SKM-1 (cell line): ENCODE data around the gene SCLY.
"Not testable (repeated sequence)": the region's sequence is repeated elsewhere in the genome, so short reads cannot be mapped to it uniquely, and the experiment has no call there.

Experiments
- DNase-seq: peaks from one replicate; lab custom pipeline; 2025; ENCODE audit not compliant: unreplicated experiment; lab: John Stamatoyannopoulos, UW

SCLY gene

DNA sequence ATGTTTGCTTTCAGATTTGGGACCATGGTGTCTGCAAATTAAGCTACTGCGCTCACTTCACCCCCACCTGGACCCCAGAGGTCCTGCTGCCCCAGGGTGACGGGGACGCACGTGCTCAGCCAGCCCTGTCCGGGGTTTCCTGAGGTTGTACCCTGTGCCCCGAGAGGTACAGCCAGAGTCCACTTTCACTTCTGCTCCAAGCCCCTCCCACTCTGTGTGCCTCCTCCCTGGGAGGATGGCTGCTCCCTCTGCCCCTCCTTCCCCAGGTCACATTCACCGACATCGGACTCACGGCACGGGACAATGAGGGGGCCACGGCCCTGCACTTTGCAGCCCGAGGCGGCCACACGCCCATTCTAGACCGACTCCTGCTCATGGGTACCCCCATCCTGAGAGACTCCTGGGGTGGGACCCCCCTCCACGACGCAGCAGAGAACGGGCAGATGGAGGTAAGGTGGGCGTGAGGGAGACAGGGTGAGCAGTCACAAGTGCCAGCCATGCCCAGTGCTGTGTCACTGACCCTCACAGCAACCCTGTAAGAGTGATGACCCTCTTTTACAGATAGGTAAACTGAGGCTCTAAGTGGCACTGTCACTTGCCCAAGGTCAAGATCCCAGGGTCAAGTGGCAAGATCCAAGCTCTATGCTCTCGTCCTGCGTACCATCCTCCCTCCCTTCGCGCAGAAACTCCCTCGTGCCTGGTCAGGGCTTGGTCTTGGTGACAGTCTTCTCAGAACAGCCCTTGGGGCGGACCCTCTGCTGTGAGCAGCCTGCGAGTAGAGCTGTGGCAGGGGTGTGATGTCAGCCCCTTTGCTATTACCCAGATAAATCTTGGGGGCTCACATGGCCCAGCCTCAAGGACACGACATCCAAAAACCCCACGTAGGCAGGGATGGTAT is 47.0 kb downstream of the SCLY start:
- DNase-seq: no peak

DNA sequence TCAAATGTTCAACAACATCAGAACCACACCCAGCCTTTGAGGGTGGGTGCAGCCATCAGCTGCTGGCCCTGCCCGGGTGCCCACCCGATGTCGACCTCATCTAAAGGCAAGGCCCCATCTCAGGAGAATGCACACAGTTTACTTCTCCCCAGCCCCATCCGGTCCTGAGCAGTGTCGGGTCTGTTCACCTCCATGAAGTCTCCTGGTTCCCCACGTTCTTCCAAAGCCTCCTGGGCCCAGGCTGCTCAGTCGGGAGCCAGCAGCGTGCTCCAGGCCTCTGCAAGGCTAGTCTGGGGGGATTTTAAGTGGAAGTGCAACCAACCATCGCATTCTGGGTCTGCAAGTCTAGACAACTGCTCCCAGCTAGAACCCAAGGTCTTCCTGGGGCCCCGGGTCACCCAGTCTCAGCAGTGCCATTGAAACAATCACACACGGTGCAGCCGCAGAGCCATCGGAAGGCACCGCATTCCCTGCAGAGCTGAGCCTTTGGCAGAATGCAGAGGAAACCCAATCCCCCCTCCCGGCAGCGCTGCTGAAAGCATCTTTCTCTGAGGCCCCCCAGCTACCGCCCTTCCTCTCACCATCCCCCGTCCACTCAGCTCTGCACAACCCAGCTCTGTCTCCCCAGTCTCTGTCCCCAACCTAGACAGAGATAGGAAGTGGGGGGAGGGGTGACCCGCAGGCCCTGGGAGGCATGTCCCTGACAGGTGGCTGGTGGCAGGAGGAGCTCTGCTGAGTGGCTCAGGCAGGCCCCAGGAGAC is 47.8 kb downstream of the SCLY start:
- no peak for DNase-seq

DNA sequence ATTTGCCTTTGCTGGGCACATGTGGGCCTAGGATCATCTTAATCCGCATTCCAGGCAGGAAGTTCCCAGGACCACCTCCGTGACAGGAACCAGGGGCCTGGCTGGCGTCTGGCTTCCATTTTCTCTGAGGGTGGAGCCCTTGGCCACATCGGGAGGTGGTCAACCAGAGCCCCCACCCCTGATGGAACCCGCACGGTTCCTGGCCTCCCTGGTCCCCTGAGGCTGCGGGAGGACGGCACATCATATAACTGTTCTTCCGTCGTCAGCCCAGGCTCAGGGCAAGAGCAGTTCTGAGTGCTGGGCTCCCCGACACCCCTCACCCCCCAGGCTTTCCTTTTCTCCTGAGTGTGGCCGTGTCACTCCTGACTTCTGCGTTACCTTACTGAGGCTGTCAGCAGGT is 52.8 kb downstream of the SCLY start:
- DNase-seq: no peak

DNA sequence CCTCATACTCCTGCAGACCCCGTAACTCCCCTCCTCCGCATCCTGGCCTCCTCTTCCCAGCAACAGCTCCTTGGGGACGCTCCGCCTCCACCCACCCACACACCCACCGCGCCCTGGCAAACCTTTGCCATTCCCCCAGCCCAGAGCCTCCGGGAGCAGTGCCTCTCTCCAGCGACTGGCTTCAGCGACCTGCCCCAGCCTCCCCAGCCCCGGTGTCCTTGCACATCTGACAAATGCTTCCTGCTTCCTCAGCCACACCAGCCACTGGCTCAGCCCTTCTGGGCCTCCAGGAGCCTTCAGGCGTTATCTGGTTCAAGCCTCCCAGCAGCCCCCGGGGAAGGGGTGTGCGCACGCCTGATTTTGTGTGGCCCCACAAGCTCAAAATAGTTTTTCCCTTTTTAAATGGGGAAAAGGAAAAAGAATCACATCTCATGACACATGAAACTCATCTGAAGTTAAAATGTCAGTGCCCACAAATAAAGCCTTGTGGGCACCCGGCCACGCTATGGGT is 53.6 kb downstream of the SCLY start:
- DNase-seq: no peak

DNA sequence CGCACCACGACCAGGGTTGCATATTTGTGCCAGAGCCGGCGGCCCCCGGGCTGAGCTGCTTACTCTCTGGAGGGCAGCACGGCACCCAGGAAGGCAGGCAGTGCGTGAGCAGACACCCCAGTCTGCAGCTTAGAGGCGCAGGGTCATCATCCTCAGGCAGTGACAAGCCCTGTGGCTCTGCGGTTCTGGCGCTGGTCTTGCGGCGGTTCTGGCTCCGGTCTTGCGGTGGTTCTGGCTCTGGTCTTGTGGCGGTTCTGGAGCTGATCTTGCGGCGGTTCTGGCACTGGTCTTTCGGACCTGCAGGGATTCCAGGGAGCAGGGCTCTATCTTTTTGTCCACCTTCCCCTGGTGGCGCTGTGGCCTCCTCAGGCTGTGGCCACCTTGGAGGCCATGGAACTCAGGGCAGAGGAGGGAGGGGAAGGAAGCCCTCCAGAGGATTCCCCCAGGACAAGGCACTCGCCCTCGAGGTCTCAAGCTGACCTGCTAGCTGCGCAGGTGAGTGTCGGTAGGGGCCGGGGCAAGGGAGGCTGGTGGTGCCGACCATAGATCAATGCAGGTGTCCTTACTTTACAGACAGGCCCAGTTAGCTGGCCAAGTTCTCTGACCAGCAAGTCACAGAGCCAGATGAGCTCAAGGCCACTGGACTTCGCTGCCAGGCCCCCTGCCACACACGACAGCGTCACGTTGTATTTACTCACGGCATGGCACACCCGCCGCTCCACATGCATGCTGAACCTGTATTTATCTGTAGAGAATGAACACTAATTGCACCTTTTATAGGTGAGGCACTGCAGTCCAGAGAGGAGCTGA is 54.3 kb downstream of the SCLY start:
- DNase-seq: no peak

DNA sequence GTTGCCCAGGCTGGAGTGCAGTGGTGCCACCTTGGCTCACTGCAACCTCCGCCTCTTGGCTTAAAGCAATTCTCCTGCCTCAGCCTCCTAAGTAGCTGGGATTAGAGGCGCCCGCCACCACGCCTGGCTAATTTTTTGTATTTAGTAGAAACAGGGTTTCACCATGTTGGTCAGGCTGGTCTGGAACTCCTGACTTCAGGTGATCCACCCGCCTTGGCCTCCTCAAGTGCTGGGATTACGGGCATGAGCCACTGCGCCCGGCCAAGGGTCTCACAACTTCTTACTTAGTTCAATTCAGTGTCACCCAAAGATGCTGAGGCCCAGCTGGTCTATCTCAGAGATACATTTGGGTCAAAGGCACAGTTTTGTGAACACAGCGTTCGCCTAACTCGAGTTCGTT is 54.9 kb downstream of the SCLY start:
- not testable (repeated sequence) for DNase-seq

DNA sequence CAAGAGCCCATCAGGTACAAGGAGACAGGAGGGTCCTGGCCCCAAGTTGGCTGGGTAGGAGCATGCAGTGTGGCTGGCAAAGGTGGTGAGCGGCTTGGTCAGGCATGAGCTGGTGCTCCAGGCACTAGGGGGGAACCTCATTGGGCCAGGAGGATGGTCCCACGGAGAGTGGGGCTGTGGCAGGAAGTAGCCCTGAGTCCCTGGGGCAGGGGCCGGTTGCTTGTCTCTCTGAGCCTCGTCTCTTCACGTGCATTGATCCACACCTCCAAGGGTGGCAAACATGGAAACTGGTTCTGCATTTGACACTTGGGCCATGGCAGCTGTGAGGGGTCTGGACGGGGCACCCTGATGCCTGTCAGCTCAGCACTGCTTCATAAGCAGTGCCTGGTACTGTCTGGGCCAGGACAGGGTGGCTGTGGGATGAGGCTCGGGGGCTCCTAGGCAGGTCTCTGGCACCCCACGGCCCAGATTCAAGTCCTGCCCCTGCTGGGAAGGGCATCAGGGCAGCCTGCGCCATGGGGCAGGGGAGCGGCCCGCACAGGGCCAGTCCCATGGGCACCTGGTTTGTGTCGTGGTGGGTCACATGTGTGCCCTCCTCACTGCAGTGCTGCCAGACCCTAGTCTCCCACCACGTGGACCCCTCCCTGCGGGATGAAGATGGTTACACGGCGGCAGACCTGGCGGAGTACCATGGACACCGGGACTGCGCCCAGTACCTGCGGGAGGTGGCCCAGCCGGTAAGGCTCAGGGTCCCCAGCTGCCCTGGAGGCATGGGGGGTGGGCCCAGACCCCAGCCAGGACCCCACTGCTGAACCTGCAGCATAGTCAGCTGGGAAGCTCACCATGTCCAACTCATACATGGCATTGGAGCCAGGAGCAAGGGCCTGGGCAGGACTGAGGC is 55.7 kb downstream of the SCLY start:
- no peak for DNase-seq

DNA sequence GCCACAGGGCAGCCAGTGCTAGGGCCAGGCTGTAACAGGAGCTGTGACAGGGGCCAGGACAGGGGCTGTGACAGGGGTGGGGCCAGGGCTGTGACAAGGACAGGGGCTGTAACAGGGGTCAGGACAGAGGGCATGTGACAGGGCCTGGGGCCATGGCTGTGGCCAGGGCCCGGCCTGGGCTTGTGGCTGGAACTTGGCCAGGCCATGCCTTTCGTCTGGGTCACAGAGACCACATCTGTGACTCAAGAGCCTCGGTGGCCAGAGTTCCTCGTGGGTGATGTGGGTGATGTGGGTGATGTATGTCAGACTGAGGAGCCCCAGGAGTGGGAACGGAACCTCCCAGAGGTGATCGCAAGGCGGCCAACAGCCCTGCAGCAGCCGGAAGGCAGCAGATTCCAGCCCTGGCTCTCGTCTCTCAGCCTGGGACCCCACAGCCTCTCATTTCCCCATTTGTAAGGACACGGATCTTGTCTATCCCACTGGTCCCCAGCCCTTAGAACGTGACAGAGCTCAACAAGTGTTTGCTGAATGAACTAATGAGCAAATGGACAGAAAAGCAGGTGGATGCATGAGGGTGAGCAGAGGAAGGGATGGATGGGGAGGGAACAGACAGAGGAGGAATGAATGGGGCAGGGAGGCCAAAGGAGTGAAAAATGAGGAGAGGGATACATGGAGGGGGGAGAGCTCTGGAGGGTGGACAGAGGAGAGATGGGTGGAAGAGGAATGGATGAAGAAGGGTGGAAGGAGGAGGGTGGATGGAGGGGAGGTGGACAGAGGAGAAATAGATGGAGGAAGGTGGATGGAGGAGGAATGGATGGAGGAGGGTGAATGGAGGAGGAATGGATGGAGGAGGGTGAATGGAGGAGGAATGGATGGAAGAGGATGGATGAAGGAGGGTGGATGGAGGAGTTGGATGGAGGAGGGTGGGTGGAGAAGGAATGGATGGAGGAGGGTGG is 56.7 kb downstream of the SCLY start:
- DNase-seq: no peak

DNA sequence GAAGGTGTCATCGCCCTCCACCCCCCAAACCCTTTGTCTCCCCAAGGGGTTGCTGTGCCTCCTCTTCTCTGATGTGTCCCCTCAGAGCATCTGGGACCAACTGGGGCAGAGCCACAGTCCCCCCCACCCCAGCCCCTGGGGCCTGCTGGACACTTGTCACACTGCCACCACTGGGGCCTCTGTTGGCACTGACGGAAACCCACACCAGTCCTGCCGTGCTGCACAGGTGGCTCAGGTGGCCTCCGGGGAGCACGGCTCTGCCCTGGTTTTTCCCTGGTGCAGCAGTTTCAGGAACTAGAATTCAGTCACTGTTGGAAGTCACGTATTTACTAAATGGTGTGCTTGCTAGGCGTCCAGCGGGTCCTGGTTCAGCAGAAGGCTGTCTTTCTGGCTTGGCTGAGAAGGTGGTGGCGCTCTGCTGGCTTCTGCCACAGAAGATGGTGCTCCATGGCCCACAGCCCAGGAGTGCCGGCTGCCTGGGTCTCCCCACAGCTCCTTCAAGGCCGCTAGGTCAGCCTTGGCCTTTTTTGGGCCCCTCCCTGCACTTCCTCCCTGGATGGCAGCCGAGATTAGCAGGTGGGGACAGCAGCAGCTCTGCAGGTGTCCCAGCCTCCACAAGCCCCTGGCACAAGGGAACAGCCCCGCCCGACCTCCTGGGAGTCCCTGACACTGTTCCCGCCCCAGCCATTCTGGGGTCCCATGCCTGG is 59.1 kb downstream of the SCLY start:
- DNase-seq: no peak

DNA sequence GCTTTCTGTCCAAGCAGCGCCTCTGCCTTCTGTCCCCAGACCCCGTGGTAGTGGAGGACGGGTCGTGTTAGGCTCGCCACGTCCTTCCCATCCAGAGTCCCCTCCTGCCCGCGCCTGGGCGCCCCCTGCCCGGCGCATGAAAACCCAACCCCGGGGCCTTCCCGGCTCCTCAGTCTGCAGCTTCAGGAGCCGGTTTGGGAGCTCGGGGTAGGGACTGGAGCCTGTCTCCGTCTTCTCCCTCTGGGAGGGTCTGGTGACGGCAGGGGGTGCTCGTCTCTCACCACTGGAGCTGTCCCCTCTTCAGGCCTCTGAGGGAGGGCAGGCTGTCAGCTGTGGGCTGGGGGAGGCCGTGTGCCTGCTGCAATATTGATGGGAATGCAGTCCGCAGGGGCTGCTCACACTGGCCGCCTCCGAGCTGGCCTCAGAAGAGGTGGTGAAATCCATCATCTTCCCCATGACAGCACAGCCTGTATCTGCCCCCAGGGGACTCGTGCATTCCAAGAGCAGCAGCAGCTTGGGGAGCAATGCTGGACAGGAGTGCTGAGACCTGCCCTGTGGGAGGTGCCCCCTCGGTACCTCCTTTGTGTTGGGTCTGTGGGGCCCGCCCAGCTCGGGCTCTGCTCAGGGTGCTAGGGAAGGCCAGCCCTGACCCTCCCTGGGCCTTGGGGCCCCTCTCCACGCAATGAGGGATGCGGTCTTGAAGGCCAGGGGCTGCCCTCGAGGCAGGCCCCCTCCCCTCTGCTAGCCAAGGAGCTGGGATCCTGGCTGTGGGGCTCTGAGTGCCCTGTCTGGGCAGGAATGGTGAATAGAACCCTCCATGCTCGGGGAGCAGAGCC is 59.9 kb downstream of the SCLY start:
- no peak for DNase-seq

DNA sequence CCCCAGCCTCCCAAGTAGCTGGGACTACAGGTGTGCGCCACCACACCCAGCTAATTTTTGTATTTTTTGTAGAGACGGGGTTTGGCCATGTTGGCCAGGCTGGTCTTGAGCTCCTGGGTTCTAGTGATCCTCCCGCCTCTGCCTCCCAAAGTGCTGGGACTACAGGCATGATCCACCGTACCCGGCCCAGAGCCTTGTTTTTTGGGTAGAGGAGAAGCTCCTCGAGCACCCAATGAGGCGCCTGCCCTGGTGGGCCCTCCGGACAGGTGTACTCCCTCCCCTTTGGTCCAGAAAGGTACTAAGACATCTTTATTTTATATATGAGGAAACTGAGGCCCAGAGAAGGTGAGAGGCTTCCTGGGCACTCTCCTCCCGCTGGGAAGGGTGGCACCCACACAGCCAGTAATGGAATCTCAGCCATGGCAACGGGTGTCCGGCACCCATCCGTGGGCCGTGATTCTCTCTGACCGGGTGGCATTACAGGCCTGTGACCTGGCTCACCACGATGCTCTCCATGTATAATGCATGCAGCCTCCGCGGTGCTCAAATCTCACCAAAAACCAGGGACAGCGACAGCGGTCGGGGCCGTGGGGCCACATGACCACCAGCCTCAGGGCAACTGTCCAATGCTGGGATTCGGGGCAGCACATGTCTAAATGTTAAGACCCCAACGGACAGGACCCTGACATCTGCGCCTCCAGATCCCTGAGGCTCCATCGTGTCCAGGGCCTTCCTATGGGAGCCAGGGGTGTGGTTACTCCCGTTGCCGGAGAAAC is 60.9 kb downstream of the SCLY start:
- no peak for DNase-seq

DNA sequence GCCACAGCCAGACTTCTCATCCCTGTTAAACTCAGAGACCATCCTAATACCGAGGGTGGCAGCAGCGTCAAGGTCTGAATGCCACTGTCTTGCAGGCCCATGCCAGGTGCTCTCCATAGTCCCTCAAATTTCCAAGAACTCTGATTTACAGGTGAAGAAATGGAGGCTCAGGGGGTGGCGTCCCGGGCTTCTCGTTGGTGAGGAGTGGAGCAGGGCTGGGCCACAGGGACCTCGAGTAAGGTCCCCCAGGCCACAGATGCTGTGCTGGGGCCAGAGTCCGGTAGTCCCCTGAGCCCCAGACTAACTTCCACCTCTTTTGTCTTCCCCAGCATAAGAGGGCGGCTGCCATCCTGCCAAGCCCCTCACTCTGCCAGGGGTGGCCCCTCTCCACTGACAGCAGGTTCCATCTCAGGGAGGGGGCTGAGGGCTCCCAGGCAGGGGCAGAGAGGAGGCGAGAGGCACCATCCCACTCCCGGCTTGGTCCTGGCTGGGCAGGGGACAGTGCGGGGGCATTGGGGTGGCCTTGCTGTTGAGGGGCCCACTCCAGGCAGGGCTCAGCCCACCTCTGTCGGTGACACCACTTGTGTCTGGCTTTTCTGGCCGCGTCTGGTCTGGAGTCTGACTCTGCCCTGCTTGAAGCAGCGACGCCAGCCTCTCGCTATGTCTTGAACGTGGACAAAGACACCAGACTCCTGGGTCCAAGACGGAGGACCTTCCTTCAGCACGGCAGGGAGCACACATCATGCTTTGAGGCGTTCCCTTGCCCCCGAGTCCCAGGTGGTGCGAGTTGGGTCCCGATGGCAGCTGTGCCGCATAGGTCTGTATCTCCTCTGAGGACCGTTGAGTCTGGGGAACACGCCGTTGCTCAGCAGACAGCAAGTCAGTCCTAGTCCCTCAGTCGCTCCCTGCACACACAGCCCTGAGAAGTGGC is 61.8 kb downstream of the SCLY start:
- DNase-seq: no peak

DNA sequence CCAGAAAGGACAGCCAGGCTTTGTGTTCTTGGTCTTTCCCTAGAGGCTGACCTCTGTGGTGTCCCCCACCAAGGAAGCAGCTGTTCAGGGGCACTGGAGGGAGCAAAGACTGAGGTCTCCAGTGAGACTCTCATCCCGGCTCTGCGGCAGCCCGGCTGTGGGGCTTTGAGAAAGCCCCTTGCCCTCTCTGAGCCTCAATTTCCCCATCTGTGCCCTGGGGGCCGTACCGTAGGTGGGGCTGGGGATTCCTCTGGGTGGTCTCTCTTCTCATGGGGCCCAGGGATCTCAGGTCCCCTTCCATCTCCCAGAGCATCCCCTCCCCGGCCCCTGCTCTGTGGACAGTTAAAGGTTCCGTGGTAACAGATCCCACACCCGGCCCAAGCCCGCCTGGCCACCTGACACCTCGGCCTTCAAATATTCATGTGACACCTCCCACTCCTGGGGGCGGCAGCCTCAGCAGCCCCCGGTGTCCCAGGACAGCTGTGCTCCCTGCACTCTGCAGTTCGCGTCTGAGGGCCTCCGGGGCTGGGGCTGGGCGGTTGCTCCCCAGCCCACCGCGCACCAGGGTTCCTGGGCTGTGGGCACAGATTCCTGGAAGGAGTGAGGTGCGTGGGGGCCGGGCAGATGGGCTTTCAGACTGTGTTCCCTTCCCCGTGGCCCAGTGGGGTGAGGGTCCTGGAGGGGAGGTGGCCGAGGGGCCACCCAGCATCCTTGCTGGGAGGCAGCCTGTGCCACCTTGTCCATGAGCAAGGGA is 62.6 kb downstream of the SCLY start:
- DNase-seq: no peak

DNA sequence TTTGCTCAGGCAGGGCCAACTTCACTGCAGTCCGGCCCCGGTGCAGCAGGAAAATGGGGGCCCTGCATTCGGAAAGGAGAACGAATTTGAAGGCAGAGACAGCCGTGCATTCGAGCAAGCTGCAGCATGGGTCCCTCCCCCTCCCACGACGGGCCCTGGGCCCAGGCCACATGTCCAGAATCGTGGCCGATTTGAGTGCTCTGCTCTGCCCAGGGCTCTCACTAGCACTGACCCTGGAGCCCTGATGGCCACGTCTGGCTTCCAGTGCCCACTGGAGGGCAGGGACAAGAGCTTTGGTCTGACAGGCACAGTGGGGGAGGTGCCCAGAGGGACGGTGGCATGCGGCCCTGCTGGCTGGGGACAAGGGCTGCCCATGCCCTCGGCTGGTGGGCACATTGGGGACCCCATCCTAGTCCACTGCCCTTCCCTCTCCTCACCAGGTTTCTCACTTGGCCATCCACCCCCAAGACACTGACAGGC is 63.2 kb downstream of the SCLY start:
- no peak for DNase-seq
